ENCODE results near the gene PDE4B. TPM values are rescaled to one million over a fixed set of nuclear protein-coding genes. Genes with fewer than 3 reads are reported as not detected.

The PDE4B gene
- total RNA-seq, 1 donor from 2014 or later, result 29.0 TPM

DNA sequence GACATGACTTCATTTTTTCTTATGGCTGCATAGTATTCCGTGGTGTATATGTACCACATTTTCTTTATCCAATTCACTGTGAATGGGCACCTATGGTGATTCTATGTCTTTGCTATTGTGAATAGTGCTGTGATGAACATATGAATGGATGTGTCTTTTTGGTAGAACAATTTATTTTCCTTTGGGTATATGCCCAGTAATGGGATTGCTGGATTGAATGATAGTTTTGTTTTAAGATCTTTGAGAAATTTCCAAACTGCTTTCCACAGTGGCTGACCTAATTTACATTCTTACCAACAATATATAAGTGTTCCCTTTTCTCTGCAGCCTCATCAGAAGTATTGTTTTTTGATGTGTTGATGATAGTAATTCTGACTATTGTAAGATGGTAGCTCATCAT lies 379.6 kb downstream of the PDE4B start:
- Histone ChIP-seq H3K4me3 (no peak overlapping the region), H3K36me3 (no peaks in the 10 kb centered on the region), H3K27ac (no peak overlapping the region), H3K27me3 (no peaks in the 10 kb centered on the region), H3K4me1 (no peaks in the 10 kb centered on the region), H3K9me3 (no peaks in the 10 kb centered on the region)
- intact Hi-C loops (cut with DNase I), result no loop called here
- TF ChIP-seq POLR2AphosphoS5 (IDR thresholded peaks at IDR 0.05; ENCODE audit: insufficient read depth in 1 of 2, low read depth in 1 of 2), result no peak
- TF ChIP-seq, protein P1, sequence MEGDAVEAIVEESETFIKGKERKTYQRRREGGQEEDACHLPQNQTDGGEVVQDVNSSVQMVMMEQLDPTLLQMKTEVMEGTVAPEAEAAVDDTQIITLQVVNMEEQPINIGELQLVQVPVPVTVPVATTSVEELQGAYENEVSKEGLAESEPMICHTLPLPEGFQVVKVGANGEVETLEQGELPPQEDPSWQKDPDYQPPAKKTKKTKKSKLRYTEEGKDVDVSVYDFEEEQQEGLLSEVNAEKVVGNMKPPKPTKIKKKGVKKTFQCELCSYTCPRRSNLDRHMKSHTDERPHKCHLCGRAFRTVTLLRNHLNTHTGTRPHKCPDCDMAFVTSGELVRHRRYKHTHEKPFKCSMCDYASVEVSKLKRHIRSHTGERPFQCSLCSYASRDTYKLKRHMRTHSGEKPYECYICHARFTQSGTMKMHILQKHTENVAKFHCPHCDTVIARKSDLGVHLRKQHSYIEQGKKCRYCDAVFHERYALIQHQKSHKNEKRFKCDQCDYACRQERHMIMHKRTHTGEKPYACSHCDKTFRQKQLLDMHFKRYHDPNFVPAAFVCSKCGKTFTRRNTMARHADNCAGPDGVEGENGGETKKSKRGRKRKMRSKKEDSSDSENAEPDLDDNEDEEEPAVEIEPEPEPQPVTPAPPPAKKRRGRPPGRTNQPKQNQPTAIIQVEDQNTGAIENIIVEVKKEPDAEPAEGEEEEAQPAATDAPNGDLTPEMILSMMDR (IDR thresholded peaks at IDR 0.05), result no peak
- DNase-seq (ENCODE audit: extremely low spot score in 2 of 2), result no peak

DNA sequence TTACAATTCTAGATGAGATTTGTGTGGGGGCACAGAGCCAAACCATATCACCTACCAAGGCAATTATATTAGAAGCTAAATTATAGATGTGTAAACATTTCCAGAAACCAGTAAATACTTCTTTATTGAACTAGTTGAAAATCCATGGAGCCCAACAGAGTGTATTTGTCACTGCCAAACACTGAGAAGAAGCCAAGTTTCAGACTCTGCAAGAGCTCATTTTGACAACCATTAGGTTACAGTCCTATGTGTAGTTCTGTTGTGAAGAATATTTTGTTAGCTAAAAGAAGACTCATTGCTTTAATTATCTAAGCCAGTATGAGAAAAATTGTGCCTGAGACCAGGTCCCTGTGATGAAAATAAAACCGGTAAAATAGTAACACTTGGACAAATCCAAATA lies 382.4 kb downstream of the PDE4B start:
- TF ChIP-seq POLR2A (IDR thresholded peaks at IDR 0.05) (no peak), POLR2AphosphoS5 (IDR thresholded peaks at IDR 0.05; ENCODE audit: insufficient read depth in 1 of 2, low read depth in 1 of 2) (no peak)
- TF ChIP-seq, protein P1 (IDR thresholded peaks at IDR 0.05), result no peak
- Histone ChIP-seq H3K9me3 (no peaks in the 10 kb centered on the region), H3K4me3 (no peak overlapping the region), H3K27me3 (no peaks in the 10 kb centered on the region), H3K27ac (no peak overlapping the region), H3K36me3 (no peaks in the 10 kb centered on the region), H3K4me1 (no peaks in the 10 kb centered on the region)
- intact Hi-C loops (cut with DNase I), result no loop called here
- no peak for DNase-seq (ENCODE audit: extremely low spot score in 2 of 2)

DNA sequence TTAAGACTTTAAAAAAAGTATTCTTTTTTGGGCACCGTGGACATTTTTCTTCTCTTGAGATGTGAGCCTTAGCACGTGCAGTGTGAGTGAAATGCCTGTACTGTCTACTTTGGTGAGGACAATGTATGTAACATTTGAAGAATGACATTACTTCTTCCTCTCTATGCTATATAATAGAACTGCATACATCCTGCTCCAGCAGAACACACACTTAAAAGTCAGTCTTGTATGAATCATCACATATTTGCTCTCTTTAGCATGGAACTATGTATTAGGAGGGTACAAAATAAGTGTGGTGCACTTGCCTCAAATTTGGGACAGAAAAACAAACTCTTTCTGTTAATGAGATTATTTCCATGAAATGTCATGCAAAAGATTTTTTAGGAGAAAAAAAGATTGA lies 382.9 kb downstream of the PDE4B start:
- no peak overlapping the region for H3K27ac ChIP-seq
- no peaks in the 10 kb centered on the region for H3K9me3 ChIP-seq
- H3K4me3 ChIP-seq, result no peak overlapping the region
- H3K36me3 ChIP-seq, result no peaks in the 10 kb centered on the region
- TF ChIP-seq, protein P1 (IDR thresholded peaks at IDR 0.05), result no peak
- TF ChIP-seq POLR2AphosphoS5 (IDR thresholded peaks at IDR 0.05; ENCODE audit: insufficient read depth in 1 of 2, low read depth in 1 of 2) (no peak), POLR2A (IDR thresholded peaks at IDR 0.05) (no peak)
- no peaks in the 10 kb centered on the region for H3K27me3 ChIP-seq
- intact Hi-C loops (cut with DNase I), result no loop called here
- H3K4me1 ChIP-seq, result no peaks in the 10 kb centered on the region
- DNase-seq (ENCODE audit: extremely low spot score in 2 of 2), result no peak

DNA sequence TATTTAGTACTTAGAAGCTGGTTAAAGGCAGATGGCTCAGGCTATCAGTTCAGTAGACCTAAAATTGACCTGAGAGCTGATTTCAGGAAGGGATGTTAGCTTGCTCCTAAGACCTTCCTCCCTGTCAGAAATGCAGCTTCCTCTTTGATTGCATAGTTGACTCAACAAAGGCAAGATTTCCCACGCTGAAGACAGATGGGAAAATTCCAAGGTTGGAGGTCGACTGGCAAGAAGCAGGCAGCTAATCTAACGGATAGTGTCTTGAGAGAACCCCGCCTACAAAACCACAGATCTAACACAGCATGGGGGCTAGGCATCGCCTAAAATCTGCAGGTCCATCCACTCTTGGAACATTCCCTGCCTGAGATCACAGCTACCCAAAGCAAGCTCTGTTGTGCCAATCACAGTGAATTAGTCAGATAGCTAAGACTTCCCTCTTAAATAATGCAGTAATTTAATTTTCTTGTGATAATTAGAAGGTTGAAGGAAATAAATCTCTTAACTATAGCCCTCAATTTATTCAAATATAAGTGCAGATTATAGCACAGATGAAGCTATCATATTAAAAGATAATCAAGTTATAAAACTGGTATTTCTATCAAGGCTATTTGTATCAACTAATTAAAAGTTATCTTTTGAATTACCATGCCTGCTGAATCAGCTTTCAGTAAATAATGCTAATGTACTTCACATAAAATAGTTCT lies 383.5 kb downstream of the PDE4B start:
- no peaks in the 10 kb centered on the region for H3K36me3 ChIP-seq
- H3K4me3 ChIP-seq, result no peak overlapping the region
- H3K4me1 ChIP-seq, result no peaks in the 10 kb centered on the region
- no peaks in the 10 kb centered on the region for H3K9me3 ChIP-seq
- TF ChIP-seq POLR2AphosphoS5 (IDR thresholded peaks at IDR 0.05; ENCODE audit: insufficient read depth in 1 of 2, low read depth in 1 of 2), result no peak
- no peak for TF ChIP-seq POLR2A (IDR thresholded peaks at IDR 0.05)
- TF ChIP-seq, protein P1 (IDR thresholded peaks at IDR 0.05), result no peak
- intact Hi-C loops (cut with DNase I), result no loop called here
- H3K27ac ChIP-seq, result no peak overlapping the region
- H3K27me3 ChIP-seq, result no peaks in the 10 kb centered on the region
- DNase-seq (ENCODE audit: extremely low spot score in 2 of 2), result no peak

DNA sequence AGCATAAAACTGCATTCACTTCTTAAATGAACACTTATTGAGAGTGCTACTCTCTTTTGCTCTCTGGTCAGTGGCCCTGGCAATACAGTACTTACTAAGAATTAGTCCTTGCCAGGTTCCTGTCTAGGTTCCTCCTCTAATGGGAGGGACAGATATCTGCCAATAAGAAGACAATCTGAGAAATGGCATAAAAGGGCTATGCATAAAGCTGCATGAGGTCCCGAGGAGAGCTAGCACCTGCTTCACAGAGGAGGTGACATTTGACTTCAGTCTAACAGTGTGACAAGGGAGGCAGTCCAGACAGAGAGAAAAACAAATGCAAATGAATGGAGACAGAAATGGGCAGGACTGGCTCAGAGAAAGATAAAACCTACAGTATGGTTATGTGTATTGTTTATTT lies 384.1 kb downstream of the PDE4B start:
- Histone ChIP-seq H3K36me3 (no peaks in the 10 kb centered on the region), H3K27me3 (no peaks in the 10 kb centered on the region), H3K27ac (no peak overlapping the region), H3K4me3 (no peak overlapping the region), H3K4me1 (no peaks in the 10 kb centered on the region), H3K9me3 (no peaks in the 10 kb centered on the region)
- no peak for DNase-seq (ENCODE audit: extremely low spot score in 2 of 2)
- TF ChIP-seq, protein P1 (IDR thresholded peaks at IDR 0.05), result no peak
- TF ChIP-seq POLR2A (IDR thresholded peaks at IDR 0.05) (no peak), POLR2AphosphoS5 (IDR thresholded peaks at IDR 0.05; ENCODE audit: insufficient read depth in 1 of 2, low read depth in 1 of 2) (no peak)
- intact Hi-C loops (cut with DNase I), result no loop called here

Measured in vagina (tissue), 2 donors.